SK-N-SH treated with all-trans-retinoic acid at 6 μM for 48 hours (cell line): Measurements from ENCODE around the gene QRFP.

Source experiments
- ATAC-seq: fragments of 200-7000 bp; cut with Tn5 transposase; 3 replicates; pipeline ENCODE4 v1.9.1; 2020; ENCODE audit warnings: mild to moderate bottlenecking, moderate library complexity
- ARNTL ChIP-seq: fragments of 450-650 bp; formaldehyde crosslinking; IDR thresholded peaks from 2 replicates; pipeline ENCODE4 v1.5.0; 2020; ENCODE audit warnings: low read depth, mild to moderate bottlenecking, moderate library complexity, borderline replicate concordance
- ESRRG ChIP-seq: fragments of 250-450 bp; sonication (Bioruptor Pico); IDR thresholded peaks from 2 replicates; pipeline ENCODE4 v1.6.1; 2021; ENCODE audit warnings: mild to moderate bottlenecking
- GLIS3 ChIP-seq: fragments of 250-450 bp; sonication (Bioruptor Pico); IDR thresholded peaks from 2 replicates; pipeline ENCODE4 v1.5.0; 2020; ENCODE audit warnings: mild to moderate bottlenecking, moderate library complexity
- ISL1 ChIP-seq: fragments of 250-450 bp; sonication (Bioruptor Pico); IDR thresholded peaks from 2 replicates; pipeline ENCODE4 v2.1.2; 2022; ENCODE audit warnings: mild to moderate bottlenecking, moderate library complexity
- OSR1 ChIP-seq: fragments of 250-450 bp; sonication (Bioruptor Pico); IDR thresholded peaks from 2 replicates; pipeline ENCODE4 v1.8.0; 2022; ENCODE audit warnings: moderate library complexity, mild to moderate bottlenecking, inconsistent platforms
- PPARA ChIP-seq: fragments of 250-450 bp; sonication (Bioruptor Pico); IDR thresholded peaks from 2 replicates; pipeline ENCODE4 v1.5.0; 2020; ENCODE audit warnings: mild to moderate bottlenecking, borderline replicate concordance
- RARB ChIP-seq: fragments of 250-450 bp; sonication (Bioruptor Pico); IDR thresholded peaks from 2 replicates; pipeline ENCODE4 v1.8.0; 2021; ENCODE audit warnings: mild to moderate bottlenecking, moderate library complexity
- SNAI2 ChIP-seq: fragments of 250-450 bp; sonication (Bioruptor Pico); IDR thresholded peaks from 2 replicates; pipeline ENCODE4 v1.5.0; 2020; ENCODE audit warnings: mild to moderate bottlenecking, moderate library complexity
- TCF4 ChIP-seq: fragments of 250-450 bp; sonication (Bioruptor Pico); IDR thresholded peaks from 2 replicates; pipeline ENCODE4 v1.8.0; 2021; ENCODE audit warnings: mild to moderate bottlenecking, moderate library complexity, borderline replicate concordance
- TOX ChIP-seq: fragments of 250-450 bp; sonication (Bioruptor Pico); IDR thresholded peaks from 2 replicates; pipeline ENCODE4 v1.8.0; 2021; ENCODE audit warnings: mild to moderate bottlenecking, moderate library complexity, borderline replicate concordance
- ZC3H10 ChIP-seq: fragments of 250-450 bp; sonication (Bioruptor Pico); IDR thresholded peaks from 2 replicates; pipeline ENCODE4 v1.5.1; 2021; ENCODE audit warnings: mild to moderate bottlenecking, moderate library complexity
- ZFP30 ChIP-seq: fragments of 450-650 bp; formaldehyde crosslinking; IDR thresholded peaks from 2 replicates; pipeline ENCODE4 v1.5.0; 2022; ENCODE audit warnings: mild to moderate bottlenecking, moderate library complexity
- ZNF565 ChIP-seq: fragments of 450-650 bp; formaldehyde crosslinking; conservative IDR thresholded peaks from 2 replicates; pipeline ENCODE4 v1.5.0; 2020; ENCODE audit warnings: low read depth, mild to moderate bottlenecking, moderate library complexity
- ZNF70 ChIP-seq: fragments of 450-650 bp; formaldehyde crosslinking; IDR thresholded peaks from 2 replicates; pipeline ENCODE4 v1.5.0; 2020; ENCODE audit warnings: mild to moderate bottlenecking, moderate library complexity
- ZNF8 ChIP-seq: fragments of 450-650 bp; formaldehyde crosslinking; IDR thresholded peaks from 2 replicates; pipeline ENCODE4 v1.5.0; 2020; ENCODE audit warnings: mild to moderate bottlenecking, moderate library complexity
- TF ChIP-seq, protein P1 (sequence below): fragments of 250-450 bp; sonication (Bioruptor Pico); IDR thresholded peaks from 2 replicates; pipeline ENCODE4 v1.5.1; 2020; ENCODE audit warnings: low read depth, mild to moderate bottlenecking, moderate library complexity
- TF ChIP-seq, protein P2 (sequence below): fragments of 250-450 bp; sonication (Bioruptor Pico); IDR thresholded peaks from 2 replicates; pipeline ENCODE4 v1.5.0; 2020; ENCODE audit warnings: mild to moderate bottlenecking, moderate library complexity
- TF ChIP-seq, protein P3 (sequence below): fragments of 250-450 bp; sonication (Bioruptor Pico); IDR thresholded peaks from 2 replicates; pipeline ENCODE4 v1.5.1; 2021; ENCODE audit warnings: mild to moderate bottlenecking, moderate library complexity
- TF ChIP-seq, protein P4 (sequence below): fragments of 250-450 bp; sonication (Bioruptor Pico); IDR thresholded peaks from 2 replicates; pipeline ENCODE4 v1.8.0; 2021; ENCODE audit warnings: low read depth, mild to moderate bottlenecking, moderate library complexity, borderline replicate concordance
- TF ChIP-seq, protein P5 (sequence below): fragments of 250-450 bp; sonication (Bioruptor Pico); IDR thresholded peaks from 2 replicates; pipeline ENCODE4 v1.8.0; 2020; ENCODE audit warnings: mild to moderate bottlenecking, moderate library complexity, borderline replicate concordance

QRFP gene

DNA sequence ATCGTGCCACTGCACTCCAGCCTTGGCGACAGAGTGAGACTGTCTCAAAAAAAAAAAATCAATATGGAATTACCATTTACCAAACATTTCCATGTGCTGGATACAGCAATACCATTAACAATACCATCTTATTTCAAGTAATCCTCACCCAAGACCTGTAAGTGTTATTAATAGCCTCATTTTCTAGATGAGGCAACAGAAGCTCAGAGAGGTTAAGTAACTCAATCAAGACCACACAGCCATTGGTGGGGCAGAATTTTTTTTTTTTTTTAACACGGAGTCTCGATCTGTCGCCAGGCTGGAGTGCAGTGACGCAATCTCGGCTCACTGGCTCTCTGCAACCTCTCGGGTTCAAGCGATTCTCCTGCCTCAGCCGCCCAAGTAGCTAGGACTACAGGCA, 46.1 kb upstream of the QRFP start:
- ATAC-seq, result no peak
- TF ChIP-seq, protein P1, sequence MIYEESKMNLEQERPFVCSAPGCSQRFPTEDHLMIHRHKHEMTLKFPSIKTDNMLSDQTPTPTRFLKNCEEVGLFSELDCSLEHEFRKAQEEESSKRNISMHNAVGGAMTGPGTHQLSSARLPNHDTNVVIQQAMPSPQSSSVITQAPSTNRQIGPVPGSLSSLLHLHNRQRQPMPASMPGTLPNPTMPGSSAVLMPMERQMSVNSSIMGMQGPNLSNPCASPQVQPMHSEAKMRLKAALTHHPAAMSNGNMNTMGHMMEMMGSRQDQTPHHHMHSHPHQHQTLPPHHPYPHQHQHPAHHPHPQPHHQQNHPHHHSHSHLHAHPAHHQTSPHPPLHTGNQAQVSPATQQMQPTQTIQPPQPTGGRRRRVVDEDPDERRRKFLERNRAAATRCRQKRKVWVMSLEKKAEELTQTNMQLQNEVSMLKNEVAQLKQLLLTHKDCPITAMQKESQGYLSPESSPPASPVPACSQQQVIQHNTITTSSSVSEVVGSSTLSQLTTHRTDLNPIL, result no peak
- TF ChIP-seq TOX (CRISPR knock-in tag) (no peak), ESRRG (CRISPR knock-in tag) (no peak), ZNF565 (CRISPR knock-in tag) (no peak), ZFP30 (CRISPR knock-in tag) (no peak)
- TF ChIP-seq, protein P2, sequence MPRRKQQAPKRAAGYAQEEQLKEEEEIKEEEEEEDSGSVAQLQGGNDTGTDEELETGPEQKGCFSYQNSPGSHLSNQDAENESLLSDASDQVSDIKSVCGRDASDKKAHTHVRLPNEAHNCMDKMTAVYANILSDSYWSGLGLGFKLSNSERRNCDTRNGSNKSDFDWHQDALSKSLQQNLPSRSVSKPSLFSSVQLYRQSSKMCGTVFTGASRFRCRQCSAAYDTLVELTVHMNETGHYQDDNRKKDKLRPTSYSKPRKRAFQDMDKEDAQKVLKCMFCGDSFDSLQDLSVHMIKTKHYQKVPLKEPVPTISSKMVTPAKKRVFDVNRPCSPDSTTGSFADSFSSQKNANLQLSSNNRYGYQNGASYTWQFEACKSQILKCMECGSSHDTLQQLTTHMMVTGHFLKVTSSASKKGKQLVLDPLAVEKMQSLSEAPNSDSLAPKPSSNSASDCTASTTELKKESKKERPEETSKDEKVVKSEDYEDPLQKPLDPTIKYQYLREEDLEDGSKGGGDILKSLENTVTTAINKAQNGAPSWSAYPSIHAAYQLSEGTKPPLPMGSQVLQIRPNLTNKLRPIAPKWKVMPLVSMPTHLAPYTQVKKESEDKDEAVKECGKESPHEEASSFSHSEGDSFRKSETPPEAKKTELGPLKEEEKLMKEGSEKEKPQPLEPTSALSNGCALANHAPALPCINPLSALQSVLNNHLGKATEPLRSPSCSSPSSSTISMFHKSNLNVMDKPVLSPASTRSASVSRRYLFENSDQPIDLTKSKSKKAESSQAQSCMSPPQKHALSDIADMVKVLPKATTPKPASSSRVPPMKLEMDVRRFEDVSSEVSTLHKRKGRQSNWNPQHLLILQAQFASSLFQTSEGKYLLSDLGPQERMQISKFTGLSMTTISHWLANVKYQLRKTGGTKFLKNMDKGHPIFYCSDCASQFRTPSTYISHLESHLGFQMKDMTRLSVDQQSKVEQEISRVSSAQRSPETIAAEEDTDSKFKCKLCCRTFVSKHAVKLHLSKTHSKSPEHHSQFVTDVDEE, result no peak

DNA sequence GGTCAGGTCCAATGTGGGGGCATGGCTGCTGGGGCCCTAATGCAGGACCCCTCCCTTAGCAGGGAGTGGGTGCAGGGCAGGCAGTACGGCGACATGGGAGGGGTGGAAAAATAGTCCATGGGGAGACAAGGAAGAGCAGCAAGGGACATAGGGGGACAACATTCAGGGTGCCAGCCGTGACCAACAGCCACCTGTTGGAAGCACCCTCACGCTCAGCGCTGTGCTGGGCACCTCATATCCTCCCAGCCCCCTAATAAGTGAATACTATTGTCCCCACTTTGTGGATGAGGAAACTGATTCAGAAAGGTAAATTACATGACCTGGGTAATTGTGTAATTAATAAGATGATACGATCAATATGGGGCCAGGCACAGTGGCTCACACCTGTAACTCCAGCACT, 45.5 kb upstream of the QRFP start:
- ATAC-seq, result no peak
- TF ChIP-seq ISL1 (CRISPR knock-in tag) (no peak), SNAI2 (CRISPR knock-in tag) (no peak), TCF4 (CRISPR knock-in tag) (no peak), ZNF8 (no peak), TOX (CRISPR knock-in tag) (no peak), ARNTL (CRISPR knock-in tag) (no peak), ESRRG (CRISPR knock-in tag) (no peak), OSR1 (no peak), GLIS3 (no peak), RARB (CRISPR knock-in tag) (no peak), ZC3H10 (CRISPR knock-in tag) (no peak), ZNF70 (no peak), PPARA (CRISPR knock-in tag) (no peak)
- TF ChIP-seq, protein P2, result no peak
- TF ChIP-seq, protein P3, sequence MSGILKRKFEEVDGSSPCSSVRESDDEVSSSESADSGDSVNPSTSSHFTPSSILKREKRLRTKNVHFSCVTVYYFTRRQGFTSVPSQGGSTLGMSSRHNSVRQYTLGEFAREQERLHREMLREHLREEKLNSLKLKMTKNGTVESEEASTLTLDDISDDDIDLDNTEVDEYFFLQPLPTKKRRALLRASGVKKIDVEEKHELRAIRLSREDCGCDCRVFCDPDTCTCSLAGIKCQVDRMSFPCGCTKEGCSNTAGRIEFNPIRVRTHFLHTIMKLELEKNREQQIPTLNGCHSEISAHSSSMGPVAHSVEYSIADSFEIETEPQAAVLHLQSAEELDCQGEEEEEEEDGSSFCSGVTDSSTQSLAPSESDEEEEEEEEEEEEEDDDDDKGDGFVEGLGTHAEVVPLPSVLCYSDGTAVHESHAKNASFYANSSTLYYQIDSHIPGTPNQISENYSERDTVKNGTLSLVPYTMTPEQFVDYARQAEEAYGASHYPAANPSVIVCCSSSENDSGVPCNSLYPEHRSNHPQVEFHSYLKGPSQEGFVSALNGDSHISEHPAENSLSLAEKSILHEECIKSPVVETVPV (CRISPR knock-in tag), result no peak
- TF ChIP-seq, protein P4, sequence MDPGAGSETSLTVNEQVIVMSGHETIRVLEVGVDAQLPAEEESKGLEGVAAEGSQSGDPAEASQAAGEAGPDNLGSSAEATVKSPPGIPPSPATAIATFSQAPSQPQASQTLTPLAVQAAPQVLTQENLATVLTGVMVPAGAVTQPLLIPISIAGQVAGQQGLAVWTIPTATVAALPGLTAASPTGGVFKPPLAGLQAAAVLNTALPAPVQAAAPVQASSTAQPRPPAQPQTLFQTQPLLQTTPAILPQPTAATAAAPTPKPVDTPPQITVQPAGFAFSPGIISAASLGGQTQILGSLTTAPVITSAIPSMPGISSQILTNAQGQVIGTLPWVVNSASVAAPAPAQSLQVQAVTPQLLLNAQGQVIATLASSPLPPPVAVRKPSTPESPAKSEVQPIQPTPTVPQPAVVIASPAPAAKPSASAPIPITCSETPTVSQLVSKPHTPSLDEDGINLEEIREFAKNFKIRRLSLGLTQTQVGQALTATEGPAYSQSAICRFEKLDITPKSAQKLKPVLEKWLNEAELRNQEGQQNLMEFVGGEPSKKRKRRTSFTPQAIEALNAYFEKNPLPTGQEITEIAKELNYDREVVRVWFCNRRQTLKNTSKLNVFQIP (CRISPR knock-in tag), result no peak
- TF ChIP-seq, protein P1, result no peak
- TF ChIP-seq, protein P5, sequence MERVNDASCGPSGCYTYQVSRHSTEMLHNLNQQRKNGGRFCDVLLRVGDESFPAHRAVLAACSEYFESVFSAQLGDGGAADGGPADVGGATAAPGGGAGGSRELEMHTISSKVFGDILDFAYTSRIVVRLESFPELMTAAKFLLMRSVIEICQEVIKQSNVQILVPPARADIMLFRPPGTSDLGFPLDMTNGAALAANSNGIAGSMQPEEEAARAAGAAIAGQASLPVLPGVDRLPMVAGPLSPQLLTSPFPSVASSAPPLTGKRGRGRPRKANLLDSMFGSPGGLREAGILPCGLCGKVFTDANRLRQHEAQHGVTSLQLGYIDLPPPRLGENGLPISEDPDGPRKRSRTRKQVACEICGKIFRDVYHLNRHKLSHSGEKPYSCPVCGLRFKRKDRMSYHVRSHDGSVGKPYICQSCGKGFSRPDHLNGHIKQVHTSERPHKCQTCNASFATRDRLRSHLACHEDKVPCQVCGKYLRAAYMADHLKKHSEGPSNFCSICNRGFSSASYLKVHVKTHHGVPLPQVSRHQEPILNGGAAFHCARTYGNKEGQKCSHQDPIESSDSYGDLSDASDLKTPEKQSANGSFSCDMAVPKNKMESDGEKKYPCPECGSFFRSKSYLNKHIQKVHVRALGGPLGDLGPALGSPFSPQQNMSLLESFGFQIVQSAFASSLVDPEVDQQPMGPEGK (CRISPR knock-in tag), result no peak
- TF ChIP-seq, all 23 proteins: peak for 0
